ENCODE results near the gene SPAG6.

SPAG6 gene

GRCh38 chr10:22372917-22373316, 27.6 kb downstream of the SPAG6 start:
- Histone ChIP-seq H3K4me3 (replicated peaks; ENCODE audit: insufficient read depth, low read length) (no peak overlapping the region), H3K27ac (replicated peaks) (no peak overlapping the region), H3K27me3 (ENCODE audit: insufficient read depth, poor library complexity, severe bottlenecking) (no peaks in the 10 kb centered on the region)
- DNase-seq (ENCODE audit: low read depth in 1 of 2, low spot score in 1 of 2) = no peak
- TF ChIP-seq SPI1 (IDR thresholded peaks at IDR 0.05; ENCODE audit: borderline replicate concordance, low read depth) = no peak
- TF ChIP-seq GABPA (IDR thresholded peaks at IDR 0.05; ENCODE audit: low read depth) = no peak
- TF ChIP-seq POLR2AphosphoS5 (IDR thresholded peaks at IDR 0.05; ENCODE audit: low read depth) = no peak
- TF ChIP-seq REST (IDR thresholded peaks at IDR 0.05; ENCODE audit: insufficient replicate concordance, low read depth) = no peak
- TF ChIP-seq, protein P1, sequence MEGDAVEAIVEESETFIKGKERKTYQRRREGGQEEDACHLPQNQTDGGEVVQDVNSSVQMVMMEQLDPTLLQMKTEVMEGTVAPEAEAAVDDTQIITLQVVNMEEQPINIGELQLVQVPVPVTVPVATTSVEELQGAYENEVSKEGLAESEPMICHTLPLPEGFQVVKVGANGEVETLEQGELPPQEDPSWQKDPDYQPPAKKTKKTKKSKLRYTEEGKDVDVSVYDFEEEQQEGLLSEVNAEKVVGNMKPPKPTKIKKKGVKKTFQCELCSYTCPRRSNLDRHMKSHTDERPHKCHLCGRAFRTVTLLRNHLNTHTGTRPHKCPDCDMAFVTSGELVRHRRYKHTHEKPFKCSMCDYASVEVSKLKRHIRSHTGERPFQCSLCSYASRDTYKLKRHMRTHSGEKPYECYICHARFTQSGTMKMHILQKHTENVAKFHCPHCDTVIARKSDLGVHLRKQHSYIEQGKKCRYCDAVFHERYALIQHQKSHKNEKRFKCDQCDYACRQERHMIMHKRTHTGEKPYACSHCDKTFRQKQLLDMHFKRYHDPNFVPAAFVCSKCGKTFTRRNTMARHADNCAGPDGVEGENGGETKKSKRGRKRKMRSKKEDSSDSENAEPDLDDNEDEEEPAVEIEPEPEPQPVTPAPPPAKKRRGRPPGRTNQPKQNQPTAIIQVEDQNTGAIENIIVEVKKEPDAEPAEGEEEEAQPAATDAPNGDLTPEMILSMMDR (IDR thresholded peaks at IDR 0.05; ENCODE audit: insufficient read depth, low read length) = no peak

GRCh38 chr10:22374489-22375126, 29.3 kb downstream of the SPAG6 start:
- H3K4me3 ChIP-seq (replicated peaks; ENCODE audit: insufficient read depth, low read length) = no peak overlapping the region
- no peak for DNase-seq (ENCODE audit: low read depth in 1 of 2, low spot score in 1 of 2)
- TF ChIP-seq POLR2AphosphoS5 (IDR thresholded peaks at IDR 0.05; ENCODE audit: low read depth) (no peak), GABPA (IDR thresholded peaks at IDR 0.05; ENCODE audit: low read depth) (no peak), SPI1 (IDR thresholded peaks at IDR 0.05; ENCODE audit: borderline replicate concordance, low read depth) (peak; percentile 1; the same call in 1 of the 2 replicates), REST (IDR thresholded peaks at IDR 0.05; ENCODE audit: insufficient replicate concordance, low read depth) (no peak)
- TF ChIP-seq, protein P1 (IDR thresholded peaks at IDR 0.05; ENCODE audit: insufficient read depth, low read length) = no peak

GRCh38 chr10:22379059-22379458, 33.8 kb downstream of the SPAG6 start:
- TF ChIP-seq REST (IDR thresholded peaks at IDR 0.05; ENCODE audit: insufficient replicate concordance, low read depth) (no peak), GABPA (IDR thresholded peaks at IDR 0.05; ENCODE audit: low read depth) (no peak), SPI1 (IDR thresholded peaks at IDR 0.05; ENCODE audit: borderline replicate concordance, low read depth) (no peak), POLR2AphosphoS5 (IDR thresholded peaks at IDR 0.05; ENCODE audit: low read depth) (no peak)
- TF ChIP-seq, protein P1 (IDR thresholded peaks at IDR 0.05; ENCODE audit: insufficient read depth, low read length) = no peak
- no peak overlapping the region for H3K4me3 ChIP-seq (replicated peaks; ENCODE audit: insufficient read depth, low read length)
- no peaks in the 10 kb centered on the region for H3K27me3 ChIP-seq (ENCODE audit: insufficient read depth, poor library complexity, severe bottlenecking)
- no peak overlapping the region for H3K27ac ChIP-seq (replicated peaks)
- no peak for DNase-seq (ENCODE audit: low read depth in 1 of 2, low spot score in 1 of 2)

More at GRCh38 chr10:22374489-22375126, 29.3 kb downstream of the SPAG6 start:
- Histone ChIP-seq H3K27me3 (ENCODE audit: insufficient read depth, poor library complexity, severe bottlenecking) (no peaks in the 10 kb centered on the region), H3K27ac (replicated peaks) (no peak overlapping the region)

Measured in HL-60 (cell line).